ENCODE measurements around the gene FARS2.

DNA sequence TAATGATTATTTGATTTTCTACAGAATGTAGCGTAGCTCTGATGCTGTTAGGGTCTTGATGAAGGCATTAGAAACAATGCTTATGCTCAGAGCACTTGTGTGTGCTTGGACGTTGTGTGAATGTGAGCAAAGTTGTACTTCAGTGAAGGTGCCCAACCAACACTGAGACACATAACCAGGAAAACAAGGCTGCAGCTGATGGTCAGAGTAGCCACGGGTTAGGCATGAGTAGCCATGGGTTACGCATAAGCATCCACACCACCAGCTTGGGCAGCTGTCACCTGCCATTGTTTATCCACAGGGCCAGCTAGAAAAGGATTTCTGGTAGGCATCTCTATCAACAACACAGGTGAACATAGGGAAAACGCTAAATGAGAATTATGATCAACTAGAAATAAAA lies 418.8 kb downstream of the FARS2 start:
- TF ChIP-seq, protein P1, sequence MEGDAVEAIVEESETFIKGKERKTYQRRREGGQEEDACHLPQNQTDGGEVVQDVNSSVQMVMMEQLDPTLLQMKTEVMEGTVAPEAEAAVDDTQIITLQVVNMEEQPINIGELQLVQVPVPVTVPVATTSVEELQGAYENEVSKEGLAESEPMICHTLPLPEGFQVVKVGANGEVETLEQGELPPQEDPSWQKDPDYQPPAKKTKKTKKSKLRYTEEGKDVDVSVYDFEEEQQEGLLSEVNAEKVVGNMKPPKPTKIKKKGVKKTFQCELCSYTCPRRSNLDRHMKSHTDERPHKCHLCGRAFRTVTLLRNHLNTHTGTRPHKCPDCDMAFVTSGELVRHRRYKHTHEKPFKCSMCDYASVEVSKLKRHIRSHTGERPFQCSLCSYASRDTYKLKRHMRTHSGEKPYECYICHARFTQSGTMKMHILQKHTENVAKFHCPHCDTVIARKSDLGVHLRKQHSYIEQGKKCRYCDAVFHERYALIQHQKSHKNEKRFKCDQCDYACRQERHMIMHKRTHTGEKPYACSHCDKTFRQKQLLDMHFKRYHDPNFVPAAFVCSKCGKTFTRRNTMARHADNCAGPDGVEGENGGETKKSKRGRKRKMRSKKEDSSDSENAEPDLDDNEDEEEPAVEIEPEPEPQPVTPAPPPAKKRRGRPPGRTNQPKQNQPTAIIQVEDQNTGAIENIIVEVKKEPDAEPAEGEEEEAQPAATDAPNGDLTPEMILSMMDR (IDR thresholded peaks at IDR 0.05), result no peak
- TF ChIP-seq POLR2A (IDR thresholded peaks at IDR 0.05), result no peak

All from esophagus squamous epithelium (tissue), 4 donors.